ENCODE results near the gene ROBO4.

Gene ROBO4

GRCh38 chr11:124898263-124898680 is 607 bp upstream of the ROBO4 start:
- Histone ChIP-seq H4K20me1 (ENCODE audit: insufficient read depth, low read length) (no peaks in the 10 kb centered on the region), H3K9me3 (replicated peaks; ENCODE audit: insufficient read depth, low read length) (no peaks in the 10 kb centered on the region), H3K79me2 (ENCODE audit: low read length) (no peaks in the 10 kb centered on the region), H3K4me3 (ENCODE audit: low read length) (no peak overlapping the region), H3K9me2 (replicated peaks; ENCODE audit: insufficient read depth, low read length) (no peaks in the 10 kb centered on the region), H3K4me1 (ENCODE audit: low read length) (no peaks in the 10 kb centered on the region), H2AFZ (ENCODE audit: low read length) (no peak overlapping the region), H3K27me3 (replicated peaks; ENCODE audit: insufficient read depth, low read length) (no peaks in the 10 kb centered on the region), H3K36me3 (replicated peaks; ENCODE audit: insufficient read depth, low read length) (no peaks in the 10 kb centered on the region), H3K4me2 (ENCODE audit: low read depth, low read length) (no peak overlapping the region), H3F3A (ENCODE audit: insufficient read depth, low read length) (no peaks in the 10 kb centered on the region), H3K9ac (ENCODE audit: low read length) (no peak overlapping the region), H3K27ac (ENCODE audit: low read length) (no peak overlapping the region)
- TF ChIP-seq EZH2 (optimal IDR thresholded peaks at IDR 0.05; ENCODE audit: low read depth, low read length) (no peak), CTCF (IDR thresholded peaks at IDR 0.05; ENCODE audit: low read length) (no peak), EZH2phosphoT487 (IDR thresholded peaks at IDR 0.05; ENCODE audit: low read length) (no peak)
- DNase-seq, result no peak

GRCh38 chr11:124896821-124897391 is 759 bp downstream of the ROBO4 start:
- H3K9ac ChIP-seq (ENCODE audit: low read length), result no peak overlapping the region
- TF ChIP-seq EZH2 (optimal IDR thresholded peaks at IDR 0.05; ENCODE audit: low read depth, low read length), result no peak
- TF ChIP-seq EZH2phosphoT487 (IDR thresholded peaks at IDR 0.05; ENCODE audit: low read length), result no peak
- H3K4me3 ChIP-seq (ENCODE audit: low read length), result no peak overlapping the region
- H3K27me3 ChIP-seq (replicated peaks; ENCODE audit: insufficient read depth, low read length), result no peaks in the 10 kb centered on the region
- no peaks in the 10 kb centered on the region for H3K9me3 ChIP-seq (replicated peaks; ENCODE audit: insufficient read depth, low read length)
- H2AFZ ChIP-seq (ENCODE audit: low read length), result no peak overlapping the region
- no peak overlapping the region for H3K27ac ChIP-seq (ENCODE audit: low read length)
- H4K20me1 ChIP-seq (ENCODE audit: insufficient read depth, low read length), result no peaks in the 10 kb centered on the region
- no peaks in the 10 kb centered on the region for H3K36me3 ChIP-seq (replicated peaks; ENCODE audit: insufficient read depth, low read length)
- no peak overlapping the region for H3K4me2 ChIP-seq (ENCODE audit: low read depth, low read length)
- H3K4me1 ChIP-seq (ENCODE audit: low read length), result no peaks in the 10 kb centered on the region
- H3K9me2 ChIP-seq (replicated peaks; ENCODE audit: insufficient read depth, low read length), result no peaks in the 10 kb centered on the region
- no peaks in the 10 kb centered on the region for H3K79me2 ChIP-seq (ENCODE audit: low read length)
- DNase-seq, result no peak
- H3F3A ChIP-seq (ENCODE audit: insufficient read depth, low read length), result no peaks in the 10 kb centered on the region

- H3K27ac ChIP-seq (ENCODE audit: low read length), result no peak overlapping the region
- TF ChIP-seq CTCF (IDR thresholded peaks at IDR 0.05; ENCODE audit: low read length) (no peak), EZH2 (optimal IDR thresholded peaks at IDR 0.05; ENCODE audit: low read depth, low read length) (no peak), EZH2phosphoT487 (IDR thresholded peaks at IDR 0.05; ENCODE audit: low read length) (no peak)
- H3K9me2 ChIP-seq (replicated peaks; ENCODE audit: insufficient read depth, low read length), result no peaks in the 10 kb centered on the region
- H4K20me1 ChIP-seq (ENCODE audit: insufficient read depth, low read length), result no peaks in the 10 kb centered on the region
- H3K4me3 ChIP-seq (ENCODE audit: low read length), result no peak overlapping the region
- no peaks in the 10 kb centered on the region for H3K9me3 ChIP-seq (replicated peaks; ENCODE audit: insufficient read depth, low read length)
- no peaks in the 10 kb centered on the region for H3K27me3 ChIP-seq (replicated peaks; ENCODE audit: insufficient read depth, low read length)
- no peaks in the 10 kb centered on the region for H3F3A ChIP-seq (ENCODE audit: insufficient read depth, low read length)
- no peaks in the 10 kb centered on the region for H3K4me1 ChIP-seq (ENCODE audit: low read length)
- no peaks in the 10 kb centered on the region for H3K79me2 ChIP-seq (ENCODE audit: low read length)
- DNase-seq, result no peak
- H3K4me2 ChIP-seq (ENCODE audit: low read depth, low read length), result no peak overlapping the region
- no peak overlapping the region for H2AFZ ChIP-seq (ENCODE audit: low read length)
- no peak overlapping the region for H3K9ac ChIP-seq (ENCODE audit: low read length)
- no peaks in the 10 kb centered on the region for H3K36me3 ChIP-seq (replicated peaks; ENCODE audit: insufficient read depth, low read length)
Observed at GRCh38 chr11:124896071-124896750, 1.5 kb downstream of the ROBO4 start.

- H3K36me3 ChIP-seq (replicated peaks; ENCODE audit: insufficient read depth, low read length), result no peaks in the 10 kb centered on the region
- DNase-seq, result no peak
- no peak overlapping the region for H2AFZ ChIP-seq (ENCODE audit: low read length)
- no peaks in the 10 kb centered on the region for H3K4me1 ChIP-seq (ENCODE audit: low read length)
- H3K9ac ChIP-seq (ENCODE audit: low read length), result no peak overlapping the region
- no peak overlapping the region for H3K27ac ChIP-seq (ENCODE audit: low read length)
- no peak overlapping the region for H3K4me2 ChIP-seq (ENCODE audit: low read depth, low read length)
- no peaks in the 10 kb centered on the region for H3K9me3 ChIP-seq (replicated peaks; ENCODE audit: insufficient read depth, low read length)
- TF ChIP-seq EZH2phosphoT487 (IDR thresholded peaks at IDR 0.05; ENCODE audit: low read length), result no peak
- no peak for TF ChIP-seq EZH2 (optimal IDR thresholded peaks at IDR 0.05; ENCODE audit: low read depth, low read length)
- no peak for TF ChIP-seq CTCF (IDR thresholded peaks at IDR 0.05; ENCODE audit: low read length)
- no peaks in the 10 kb centered on the region for H4K20me1 ChIP-seq (ENCODE audit: insufficient read depth, low read length)
- H3K27me3 ChIP-seq (replicated peaks; ENCODE audit: insufficient read depth, low read length), result no peaks in the 10 kb centered on the region
- H3K9me2 ChIP-seq (replicated peaks; ENCODE audit: insufficient read depth, low read length), result no peaks in the 10 kb centered on the region
- H3K79me2 ChIP-seq (ENCODE audit: low read length), result no peaks in the 10 kb centered on the region
- no peaks in the 10 kb centered on the region for H3F3A ChIP-seq (ENCODE audit: insufficient read depth, low read length)
- H3K4me3 ChIP-seq (ENCODE audit: low read length), result no peak overlapping the region
Observed at GRCh38 chr11:124895471-124895971, 2.1 kb downstream of the ROBO4 start.
